Urinary bladder (tissue), 4 donors: ENCODE results near the gene TEX9. TPM values are rescaled to one million over a fixed set of nuclear protein-coding genes. Genes with fewer than 3 reads are reported as not detected.

Experiments used
- DNase-seq: peaks from one replicate; pipeline ENCODE4 v3.0.0-alpha.2; 2015; ENCODE audit errors: extremely low spot score
- H3K27ac ChIP-seq: one replicate; pipeline ENCODE4 v1.5.1; 2013; ENCODE audit warnings: low read depth, mild to moderate bottlenecking, moderate library complexity
- H3K36me3 ChIP-seq: one replicate; pipeline ENCODE4 v1.6.1; 2013; ENCODE audit warnings: mild to moderate bottlenecking, moderate library complexity; ENCODE audit not compliant: insufficient read depth
- H3K4me1 ChIP-seq: one replicate; pipeline ENCODE4 v1.6.1; 2013; ENCODE audit warnings: mild to moderate bottlenecking, moderate library complexity; ENCODE audit not compliant: insufficient read depth
- H3K4me3 ChIP-seq: one replicate; pipeline ENCODE4 v1.5.1; 2013; ENCODE audit warnings: low read depth, low read length
- whole genome bisulfite sequencing: extraction: QIAGEN DNeasy Blood & Tissue Kit; methylation state at CpG from one replicate; pipeline ENCODE4 v1.1.7; 2013; 5-methylcytosine and 5-hydroxymethylcytosine counted together
- polyA plus RNA-seq: library from polyadenylated mRNA; stranded (reverse); fragments of 200-250 nt; gene quantifications from one replicate; pipeline ENCODE4 v1.2.3, GENCODE V29; 2013
- total RNA-seq: library from RNA; depleted of rRNA; stranded (reverse); fragments of >200 nt; gene quantifications from one replicate; pipeline ENCODE4 v1.2.3, GENCODE V29; 2014
- donor health status: healthy with polysubstance abuse.
- donor health status: healthy.

TEX9 gene
- total and polyA plus RNA-seq, 2 donors, result 1.6 to 17.3 TPM

GRCh38 chr15:56473017-56473416 lies 107.8 kb downstream of the TEX9 start:
- Histone ChIP-seq H3K4me1 (no peaks in the 10 kb centered on the region), H3K27ac (no peak overlapping the region), H3K4me3 (no peak overlapping the region), H3K36me3 (no peaks in the 10 kb centered on the region)
- no peak for DNase-seq
- WGBS, result 65% methylated on average over 1 of the region's 1 CpG

- no peaks in the 10 kb centered on the region for H3K4me1 ChIP-seq
- H3K4me3 ChIP-seq, result no peak overlapping the region
- no peaks in the 10 kb centered on the region for H3K36me3 ChIP-seq
- no peak for DNase-seq
- H3K27ac ChIP-seq, result no peak overlapping the region
Observed at GRCh38 chr15:56475351-56475750, 110.1 kb downstream of the TEX9 start.

Other genes starting within 250 kb of the TEX9 start
- 16.0 TPM for gene RFX7, start 121.5 kb upstream of the TEX9 start, total RNA-seq
- gene RFX7, start 121.5 kb upstream of the TEX9 start, polyA plus RNA-seq, result 4.5 TPM
- gene MNS1, start 99.7 kb downstream of the TEX9 start, total RNA-seq, result 7.1 TPM
- 2.0 TPM for gene MNS1, start 99.7 kb downstream of the TEX9 start, polyA plus RNA-seq